UCSD-AML1 (cell line): ENCODE measurements around the gene MMP24.
"Not testable (repeated sequence)": the region's sequence is repeated elsewhere in the genome, so short reads cannot be mapped to it uniquely, and the experiment has no call there.

Source experiments
- DNase-seq: peaks from one replicate; lab custom pipeline; 2025; ENCODE audit not compliant: unreplicated experiment; lab: John Stamatoyannopoulos, UW

MMP24 gene

GRCh38 chr20:35305682-35306556 lies 79.4 kb downstream of the MMP24 start:
- DNase-seq: no peak

- DNase-seq: peak; percentile 41
Observed at GRCh38 chr20:35306931-35307517, 80.5 kb downstream of the MMP24 start.

- no peak for DNase-seq
Observed at GRCh38 chr20:35307666-35308653, 81.5 kb downstream of the MMP24 start.

GRCh38 chr20:35311409-35311808 lies 84.9 kb downstream of the MMP24 start:
- no peak for DNase-seq

GRCh38 chr20:35311822-35312221 lies 85.3 kb downstream of the MMP24 start:
- DNase-seq: no peak

GRCh38 chr20:35312318-35312717 lies 85.8 kb downstream of the MMP24 start:
- DNase-seq: no peak

- DNase-seq: no peak
Observed at GRCh38 chr20:35314816-35315631, 88.5 kb downstream of the MMP24 start.

GRCh38 chr20:35315632-35316020 lies 89.1 kb downstream of the MMP24 start:
- DNase-seq: not testable (repeated sequence)

- DNase-seq: no peak
Observed at GRCh38 chr20:35316086-35316485, 89.6 kb downstream of the MMP24 start.

- no peak for DNase-seq
Observed at GRCh38 chr20:35317416-35318210, 91.1 kb downstream of the MMP24 start.

GRCh38 chr20:35318502-35319157 lies 92.1 kb downstream of the MMP24 start:
- no peak for DNase-seq

- no peak for DNase-seq
Observed at GRCh38 chr20:35319192-35319870, 92.8 kb downstream of the MMP24 start.

GRCh38 chr20:35319871-35320197 lies 93.3 kb downstream of the MMP24 start:
- no peak for DNase-seq

GRCh38 chr20:35320396-35321126 lies 94.1 kb downstream of the MMP24 start:
- DNase-seq: no peak

GRCh38 chr20:35325401-35325800 lies 98.9 kb downstream of the MMP24 start:
- DNase-seq: no peak

- DNase-seq: no peak
Observed at GRCh38 chr20:35326021-35326739, 99.7 kb downstream of the MMP24 start.
